ENCODE data around the gene KLHL26. TPM values are rescaled to one million over a fixed set of nuclear protein-coding genes. Genes with fewer than 3 reads are reported as not detected.

Gene KLHL26
- total RNA-seq = 3.5 and 4.5 TPM in 2 replicates

DNA sequence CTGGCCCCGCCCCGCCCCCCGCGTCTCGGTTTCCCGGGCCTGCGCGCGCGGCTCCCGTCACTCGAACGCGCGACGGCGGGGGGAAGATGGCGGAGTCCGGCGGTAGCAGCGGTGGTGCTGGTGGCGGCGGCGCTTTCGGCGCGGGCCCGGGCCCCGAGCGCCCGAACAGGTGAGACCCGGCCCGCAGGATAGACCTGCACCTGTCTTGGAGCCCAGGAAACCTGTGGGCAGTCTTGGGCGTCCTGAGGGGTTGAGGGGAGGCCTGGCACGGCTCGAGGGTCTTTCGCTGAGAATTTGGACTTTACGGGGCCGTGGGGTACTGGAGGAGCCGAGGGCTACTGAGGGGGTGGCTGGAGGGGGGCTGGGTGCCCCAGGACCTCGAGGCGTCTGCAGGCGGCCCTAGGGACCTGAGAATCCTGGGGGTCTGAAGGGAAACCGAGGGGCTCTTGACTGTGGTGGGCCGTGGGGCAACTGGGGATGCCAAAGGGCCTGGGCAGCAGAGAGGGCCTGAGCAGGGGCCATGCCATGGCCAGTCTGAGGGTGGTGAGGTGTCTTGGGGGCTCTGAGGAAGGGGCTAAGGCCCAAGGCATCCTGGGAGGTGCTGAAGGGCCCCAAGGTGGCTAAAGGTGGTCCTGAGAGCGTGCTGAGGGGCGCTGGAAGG lies at the start of gene KLHL26:
TSS of gene KLHL26 (plus strand) at position 60 of the 661 bp plus-strand sequence. CDS start at position 87, 27 bp downstream.

GRCh38 chr19:18588611-18589379 lies 48.0 kb upstream of the KLHL26 start, which contains the start of gene REX1BD:
REX1BD (plus strand) TSS chr19:18588798; CDS start chr19:18588802, 4 bp downstream.

DNA sequence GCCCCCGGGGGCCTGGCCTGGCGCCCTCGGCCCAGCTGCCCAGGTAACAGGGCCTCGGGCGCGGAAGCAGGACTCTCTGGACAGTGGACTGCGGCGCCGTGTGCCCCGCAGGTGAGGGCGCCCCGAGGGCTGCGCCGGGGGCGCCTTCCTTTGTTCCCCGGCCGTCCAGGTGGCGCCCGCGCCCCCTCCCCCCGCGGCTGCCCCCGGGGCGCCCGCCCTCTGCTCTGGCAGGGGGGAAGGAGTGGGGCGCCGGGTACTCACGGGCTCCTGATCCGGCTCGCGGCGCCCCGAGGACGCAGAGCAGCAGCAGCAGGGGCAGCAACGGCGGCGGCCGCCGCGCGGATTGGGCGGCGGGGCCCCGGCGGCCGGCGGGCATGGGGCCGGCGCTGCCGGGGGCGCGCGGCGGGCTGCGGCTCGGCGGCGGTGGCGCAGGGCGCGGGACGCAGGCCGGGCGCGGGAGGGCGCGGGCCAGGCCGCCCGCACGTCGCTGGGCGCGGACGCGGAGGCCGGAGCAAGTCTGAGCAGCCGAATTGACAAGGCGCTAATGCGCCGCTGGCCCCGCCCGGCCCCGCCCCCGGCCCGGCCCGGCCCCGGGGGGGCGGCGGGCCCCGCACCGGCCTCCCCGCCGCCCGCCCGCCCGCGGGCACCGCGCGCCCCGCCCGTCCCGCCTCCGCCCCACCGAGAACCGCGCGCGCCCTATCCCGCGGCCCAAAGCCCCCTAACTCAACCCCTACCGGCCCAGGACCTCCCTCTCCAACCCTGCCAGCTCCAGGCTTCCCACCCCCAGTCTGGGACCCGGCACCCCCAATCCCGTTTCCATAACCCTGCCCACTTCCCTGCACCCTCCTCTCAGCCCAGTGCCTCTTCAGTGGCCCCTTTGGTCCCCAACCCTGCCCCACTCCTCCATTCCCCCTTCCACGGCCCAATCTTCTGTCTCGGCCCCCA lies 30.3 kb upstream of the KLHL26 start, which contains the start of gene CRLF1:
TSS of gene CRLF1 (minus strand) at position 519 of the 945 bp plus-strand sequence. CDS start at position 376, 143 bp downstream.

GRCh38 chr19:18612772-18613588 lies 23.8 kb upstream of the KLHL26 start, which contains the start of gene TMEM59L:
TMEM59L (plus strand) TSS chr19:18612870; CDS start chr19:18612959, 89 bp downstream.

GRCh38 chr19:18683109-18683957 lies 46.5 kb downstream of the KLHL26 start, which contains the start of gene CRTC1:
CRTC1 (plus strand) TSS chr19:18683680; CDS start chr19:18683703, 23 bp downstream.

Small RNAs within 50 kb of the gene (small RNA-seq; reads per million reads assigned to genes)
- gene RN7SL155P = not detected

Other genes starting within 250 kb of the KLHL26 start
- not detected in 2 replicates for gene LRRC25, start 239.4 kb upstream of the KLHL26 start, total RNA-seq
- gene SSBP4, start 217.6 kb upstream of the KLHL26 start, total RNA-seq = 82.0 and 110 TPM in 2 replicates
- 24.1 and 24.6 TPM in 2 replicates for gene ISYNA1, start 198.9 kb upstream of the KLHL26 start, total RNA-seq
- gene ELL, start 115.0 kb upstream of the KLHL26 start, total RNA-seq = 10.6 and 16.2 TPM in 2 replicates
- gene FKBP8, start 93.5 kb upstream of the KLHL26 start, total RNA-seq = 115 and 131 TPM in 2 replicates
- 88.6 and 99.8 TPM in 2 replicates for gene KXD1, start 79.2 kb upstream of the KLHL26 start, total RNA-seq
- gene UBA52, start 65.2 kb upstream of the KLHL26 start, total RNA-seq = 567 and 715 TPM in 2 replicates
- gene REX1BD, start 48.2 kb upstream of the KLHL26 start, total RNA-seq = 43.6 and 49.3 TPM in 2 replicates
- gene CRLF1, start 30.2 kb upstream of the KLHL26 start, total RNA-seq = 0.07 TPM in 1 of 2 replicates, not detected in the other
- 0.13 and 0.14 TPM in 2 replicates for gene TMEM59L, start 24.2 kb upstream of the KLHL26 start, total RNA-seq
- gene CRTC1, start 46.7 kb downstream of the KLHL26 start, total RNA-seq = 1.2 and 1.9 TPM in 2 replicates
- gene COMP, start 154.3 kb downstream of the KLHL26 start, total RNA-seq = 0.13 TPM in 1 of 2 replicates, not detected in the other
- gene UPF1, start 194.9 kb downstream of the KLHL26 start, total RNA-seq = 59.8 and 78.9 TPM in 2 replicates